Measurements from ENCODE around the gene RTKN2. TPM values are rescaled to one million over a fixed set of nuclear protein-coding genes. Genes with fewer than 3 reads are reported as not detected.

RTKN2 gene
- total and polyA plus RNA-seq, 2 of the 4 experiments (the other 2 are of a cell fraction) = 0.75 to 0.90 TPM

DNA sequence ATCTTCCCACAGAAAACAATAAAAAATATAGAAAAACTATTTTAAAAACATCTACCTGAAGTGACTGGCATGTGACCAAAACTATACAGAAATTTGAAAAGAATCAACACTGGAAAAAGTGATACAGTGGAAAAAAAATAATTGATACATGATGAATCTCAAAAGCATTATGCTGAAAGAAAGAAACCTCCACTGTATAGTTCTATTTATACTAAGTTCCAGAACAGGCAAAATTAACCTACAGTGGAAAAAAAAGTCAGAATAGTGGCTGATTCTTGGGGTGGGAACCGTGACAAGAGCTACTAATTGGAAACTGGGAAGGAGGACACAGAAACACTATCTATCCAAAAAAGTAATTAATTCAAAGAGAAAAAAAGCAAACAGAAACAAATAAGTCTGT is 14.9 kb downstream of the RTKN2 start:
- H4K20me1 ChIP-seq (ENCODE audit: insufficient read depth, low read length) = no peaks in the 10 kb centered on the region
- WGBS, 2 experiments (ENCODE audit: extremely low coverage in 2 of 2, insufficient read length in 1 of 2) = no CpG with 5 or more reads among the region's 1 CpG
- no peak overlapping the region for H2AK9ac ChIP-seq (replicated peaks; ENCODE audit: low read depth, low read length, poor library complexity)
- no peak overlapping the region for H3K9ac ChIP-seq (ENCODE audit: low read depth, low read length)
- no peak overlapping the region for H3K18ac ChIP-seq (ENCODE audit: low read depth, low read length)
- H3K36me3 ChIP-seq (ENCODE audit: control insufficient read depth, insufficient read depth, low read length) = no peaks in the 10 kb centered on the region; the same call in 1 of the 2 replicates
- dilution Hi-C loops (cut with HindIII; ENCODE audit: low sequenced_read_pairs, unreplicated experiment) (no loop called here), in situ Hi-C loops (cut with MboI; ENCODE audit: low sequenced_read_pairs) (loop anchor here (25.0 kb wide), 1 partner anchor 559 kb away; the partner anchor contains the start of genes ADO and EGR2), intact Hi-C loops (cut with micrococcal nuclease) (no loop called here)
- no peak overlapping the region for H4K5ac ChIP-seq (ENCODE audit: low read depth, low read length)
- H3K56ac ChIP-seq (ENCODE audit: extremely low read depth, insufficient read depth, low read length) = no peak overlapping the region
- H2BK20ac ChIP-seq (ENCODE audit: low read depth, low read length) = no peak overlapping the region
- no peak for DNase-seq
- no peak overlapping the region for H3K27ac ChIP-seq (ENCODE audit: insufficient read depth, low read length)
- no peak overlapping the region for H3K4ac ChIP-seq (ENCODE audit: low read depth, low read length)
- no peak overlapping the region for H2AFZ ChIP-seq (replicated peaks; ENCODE audit: low read length, poor library complexity)
- H3K9me3 ChIP-seq (ENCODE audit: control insufficient read depth, insufficient read depth, low read length) = no peaks in the 10 kb centered on the region
- no peak overlapping the region for H2BK15ac ChIP-seq (ENCODE audit: low read depth, low read length)
- H2BK5ac ChIP-seq (ENCODE audit: low read depth, low read length, poor library complexity, severe bottlenecking) = no peak overlapping the region
- no peak overlapping the region for H3K14ac ChIP-seq (replicated peaks; ENCODE audit: low read depth, low read length)
- no TSS peak for BruUV-seq (replicated peaks)
- POLR2A ChIA-PET (ENCODE audit: unreplicated experiment) = no interaction called here
- no peak for TF ChIP-seq POLR2A (IDR thresholded peaks at IDR 0.05; ENCODE audit: low read depth, low read length)
- TF ChIP-seq NFE2L2 (IDR thresholded peaks at IDR 0.05; ENCODE audit: low read depth, low read length) = no peak
- TF ChIP-seq RAD21 (IDR thresholded peaks at IDR 0.05; ENCODE audit: low read length) = no peak
- TF ChIP-seq, protein P1, sequence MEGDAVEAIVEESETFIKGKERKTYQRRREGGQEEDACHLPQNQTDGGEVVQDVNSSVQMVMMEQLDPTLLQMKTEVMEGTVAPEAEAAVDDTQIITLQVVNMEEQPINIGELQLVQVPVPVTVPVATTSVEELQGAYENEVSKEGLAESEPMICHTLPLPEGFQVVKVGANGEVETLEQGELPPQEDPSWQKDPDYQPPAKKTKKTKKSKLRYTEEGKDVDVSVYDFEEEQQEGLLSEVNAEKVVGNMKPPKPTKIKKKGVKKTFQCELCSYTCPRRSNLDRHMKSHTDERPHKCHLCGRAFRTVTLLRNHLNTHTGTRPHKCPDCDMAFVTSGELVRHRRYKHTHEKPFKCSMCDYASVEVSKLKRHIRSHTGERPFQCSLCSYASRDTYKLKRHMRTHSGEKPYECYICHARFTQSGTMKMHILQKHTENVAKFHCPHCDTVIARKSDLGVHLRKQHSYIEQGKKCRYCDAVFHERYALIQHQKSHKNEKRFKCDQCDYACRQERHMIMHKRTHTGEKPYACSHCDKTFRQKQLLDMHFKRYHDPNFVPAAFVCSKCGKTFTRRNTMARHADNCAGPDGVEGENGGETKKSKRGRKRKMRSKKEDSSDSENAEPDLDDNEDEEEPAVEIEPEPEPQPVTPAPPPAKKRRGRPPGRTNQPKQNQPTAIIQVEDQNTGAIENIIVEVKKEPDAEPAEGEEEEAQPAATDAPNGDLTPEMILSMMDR (conservative IDR thresholded peaks at IDR 0.05; ENCODE audit: low read depth, low read length) = no peak
- H3K27me3 ChIP-seq (ENCODE audit: control insufficient read depth, insufficient read depth, low read length) = no peaks in the 10 kb centered on the region
- no peak overlapping the region for H2BK120ac ChIP-seq (ENCODE audit: low read depth, low read length)
- peaks cover 4% of the 10 kb centered on the region; the same call in 1 of the 2 replicates for H3K9me1 ChIP-seq (ENCODE audit: insufficient read depth, low read length)
- H2AK5ac ChIP-seq (ENCODE audit: low read depth, low read length) = no peak overlapping the region
- peaks cover 9 to 10% of the 10 kb centered on the region in 2 experiments for H3K79me1 ChIP-seq (ENCODE audit: low read depth in 1 of 2, low read length in 2 of 2)
- H4K8ac ChIP-seq (ENCODE audit: low read depth in 2 of 2, low read length in 2 of 2) = no peak overlapping the region
- H3K23ac ChIP-seq (ENCODE audit: low read depth, low read length) = no peak overlapping the region
- no peak overlapping the region for H3K4me3 ChIP-seq (ENCODE audit: insufficient read depth, low read depth, low read length)
- CTCF ChIA-PET = interaction anchor here (1.0 kb wide), 1 partner anchor 11 kb away, joined by 5 read pairs; no protein-coding TSS in a partner anchor
- H4K91ac ChIP-seq (ENCODE audit: insufficient read depth, low read depth, low read length) = no peak overlapping the region
- H3K4me2 ChIP-seq (ENCODE audit: low read depth, low read length) = no peak overlapping the region
- ATAC-seq (ENCODE audit: low read depth) = no peak
- no peaks in the 10 kb centered on the region; the same call in 1 of the 2 replicates for H3K4me1 ChIP-seq (ENCODE audit: control insufficient read depth, insufficient read depth, low read length)

Measured in IMR-90 (cell line).